Measurements from ENCODE around the gene ACCSL. TPM values are rescaled to one million over a fixed set of nuclear protein-coding genes. Genes with fewer than 3 reads are reported as not detected.

Gene ACCSL
- polyA plus RNA-seq, 1 donor (not counting 4 experiments of a cell fraction or from before 2014, with no cell fraction given), result not detected

DNA sequence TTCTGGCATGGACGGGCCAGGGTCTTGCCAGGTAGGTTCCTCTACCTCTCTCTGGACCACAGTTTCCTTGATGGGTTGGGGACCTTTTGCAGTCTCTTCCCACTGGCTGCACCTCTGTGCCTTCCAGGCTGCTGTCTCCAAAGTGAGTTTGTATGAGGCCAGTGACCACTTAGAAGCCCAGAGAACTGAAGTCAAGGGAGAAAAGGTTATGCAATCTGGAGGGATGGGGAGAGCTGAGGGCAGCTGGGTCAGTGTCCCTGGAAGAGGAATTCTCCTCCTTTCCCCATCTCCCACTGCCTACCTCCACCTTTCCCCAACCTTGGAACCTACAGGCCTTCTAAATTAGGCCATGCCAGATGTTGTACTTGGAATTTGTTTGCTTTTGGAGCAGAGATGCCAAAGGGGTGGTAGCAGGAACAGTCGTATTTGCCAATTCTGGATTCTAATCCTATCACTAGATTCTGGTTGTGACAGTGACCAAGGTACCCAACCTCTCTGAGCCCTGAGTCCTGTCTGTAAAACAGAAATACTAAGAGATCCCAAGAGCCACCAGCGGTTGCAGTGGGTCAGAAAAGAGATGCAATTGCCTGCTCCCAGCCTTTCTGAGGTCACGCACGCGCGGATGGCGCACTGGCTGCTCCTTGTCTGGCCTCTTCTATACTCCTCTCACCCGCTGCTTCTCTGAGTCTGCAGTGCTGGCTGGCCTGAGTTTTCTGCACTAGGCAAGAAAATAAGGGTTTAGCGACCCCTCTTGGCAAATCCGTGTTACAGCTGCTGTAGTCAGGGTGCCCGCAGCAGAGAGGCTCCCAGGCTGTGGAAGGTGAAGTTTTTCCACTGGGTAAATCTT is 10.7 kb upstream of the ACCSL start:
- H3K4me3 ChIP-seq (ENCODE audit: control insufficient read depth in 2 of 3, extremely low read depth in 1 of 3, insufficient read depth in 2 of 3, low read depth in 1 of 3, low read length in 3 of 3), result no peak overlapping the region
- no peaks in the 10 kb centered on the region for H3K36me3 ChIP-seq (ENCODE audit: control insufficient read depth in 2 of 2, extremely low read depth in 1 of 2, insufficient read depth in 2 of 2, low read length in 2 of 2)
- dilution Hi-C loops (cut with MboI; ENCODE audit: extremely low pct_ligation_motif_present, low sequenced_read_pairs), result no loop called here
- H3K4me2 ChIP-seq (ENCODE audit: control insufficient read depth, extremely low read depth, insufficient read depth, low read depth, low read length), result no peak overlapping the region
- TF ChIP-seq, protein P1, sequence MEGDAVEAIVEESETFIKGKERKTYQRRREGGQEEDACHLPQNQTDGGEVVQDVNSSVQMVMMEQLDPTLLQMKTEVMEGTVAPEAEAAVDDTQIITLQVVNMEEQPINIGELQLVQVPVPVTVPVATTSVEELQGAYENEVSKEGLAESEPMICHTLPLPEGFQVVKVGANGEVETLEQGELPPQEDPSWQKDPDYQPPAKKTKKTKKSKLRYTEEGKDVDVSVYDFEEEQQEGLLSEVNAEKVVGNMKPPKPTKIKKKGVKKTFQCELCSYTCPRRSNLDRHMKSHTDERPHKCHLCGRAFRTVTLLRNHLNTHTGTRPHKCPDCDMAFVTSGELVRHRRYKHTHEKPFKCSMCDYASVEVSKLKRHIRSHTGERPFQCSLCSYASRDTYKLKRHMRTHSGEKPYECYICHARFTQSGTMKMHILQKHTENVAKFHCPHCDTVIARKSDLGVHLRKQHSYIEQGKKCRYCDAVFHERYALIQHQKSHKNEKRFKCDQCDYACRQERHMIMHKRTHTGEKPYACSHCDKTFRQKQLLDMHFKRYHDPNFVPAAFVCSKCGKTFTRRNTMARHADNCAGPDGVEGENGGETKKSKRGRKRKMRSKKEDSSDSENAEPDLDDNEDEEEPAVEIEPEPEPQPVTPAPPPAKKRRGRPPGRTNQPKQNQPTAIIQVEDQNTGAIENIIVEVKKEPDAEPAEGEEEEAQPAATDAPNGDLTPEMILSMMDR (optimal IDR thresholded peaks at IDR 0.05 in 1 of 3, IDR thresholded peaks at IDR 0.05 in 1 of 3, conservative IDR thresholded peaks at IDR 0.05 in 1 of 3; ENCODE audit: extremely low read depth in 1 of 3, insufficient read depth in 2 of 3, low read length in 3 of 3), result peak; percentile 71 to 81 (median 75)
- TF ChIP-seq EZH2 (IDR thresholded peaks at IDR 0.05; ENCODE audit: low read length), result no peak
- peaks cover 8% of the 10 kb centered on the region for H3K27me3 ChIP-seq (ENCODE audit: control insufficient read depth, extremely low read depth, insufficient read depth, low read length)
- H3K27ac ChIP-seq (ENCODE audit: control insufficient read depth, insufficient read depth, low read length), result no peak overlapping the region
- no peak for FAIRE-seq
- H3K4me1 ChIP-seq (ENCODE audit: control insufficient read depth, extremely low read depth, insufficient read depth, low read length), result no peaks in the 10 kb centered on the region
- H4K20me1 ChIP-seq (ENCODE audit: control insufficient read depth, extremely low read depth, insufficient read depth, low read length), result no peaks in the 10 kb centered on the region
- DNase-seq (ENCODE audit: low read depth, low spot score), result peak; percentile 13
- H3K9me3 ChIP-seq (ENCODE audit: control insufficient read depth, low read depth, low read length), result no peaks in the 10 kb centered on the region
- H3K9me1 ChIP-seq (ENCODE audit: control insufficient read depth, extremely low read depth, insufficient read depth, low read length), result no peaks in the 10 kb centered on the region
- H3K79me2 ChIP-seq (ENCODE audit: control insufficient read depth, insufficient read depth, low read length), result no peaks in the 10 kb centered on the region
- no peak overlapping the region for H3K9ac ChIP-seq (ENCODE audit: control insufficient read depth, extremely low read depth, insufficient read depth, low read length)
- no peak overlapping the region for H2AFZ ChIP-seq (ENCODE audit: control insufficient read depth, low read length)

DNA sequence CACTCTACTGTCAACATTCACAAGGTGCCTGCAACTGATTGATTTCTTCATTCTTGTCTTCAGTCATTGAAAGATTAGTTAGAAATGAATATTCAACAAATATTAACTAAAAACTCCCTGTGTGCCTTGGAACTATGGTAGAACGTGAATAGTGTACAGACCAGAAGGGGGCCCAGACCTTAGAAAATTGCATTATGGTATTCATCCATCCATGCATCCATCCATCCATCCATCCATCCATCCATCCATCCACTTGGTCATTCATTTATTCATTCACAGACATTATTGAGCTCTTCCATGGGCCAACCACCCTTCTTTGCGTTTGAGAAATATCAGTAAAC is 10.2 kb upstream of the ACCSL start:
- Histone ChIP-seq H3K9ac (ENCODE audit: control insufficient read depth, extremely low read depth, insufficient read depth, low read length) (no peak overlapping the region), H3K36me3 (ENCODE audit: control insufficient read depth in 2 of 2, extremely low read depth in 1 of 2, insufficient read depth in 2 of 2, low read length in 2 of 2) (no peaks in the 10 kb centered on the region), H3K4me3 (ENCODE audit: control insufficient read depth in 2 of 3, extremely low read depth in 1 of 3, insufficient read depth in 2 of 3, low read depth in 1 of 3, low read length in 3 of 3) (no peak overlapping the region), H3K4me2 (ENCODE audit: control insufficient read depth, extremely low read depth, insufficient read depth, low read depth, low read length) (no peak overlapping the region), H3K79me2 (ENCODE audit: control insufficient read depth, insufficient read depth, low read length) (no peaks in the 10 kb centered on the region), H3K9me1 (ENCODE audit: control insufficient read depth, extremely low read depth, insufficient read depth, low read length) (no peaks in the 10 kb centered on the region), H3K27me3 (ENCODE audit: control insufficient read depth, extremely low read depth, insufficient read depth, low read length) (peaks cover 5% of the 10 kb centered on the region), H4K20me1 (ENCODE audit: control insufficient read depth, extremely low read depth, insufficient read depth, low read length) (no peaks in the 10 kb centered on the region), H2AFZ (ENCODE audit: control insufficient read depth, low read length) (no peak overlapping the region), H3K27ac (ENCODE audit: control insufficient read depth, insufficient read depth, low read length) (no peak overlapping the region), H3K4me1 (ENCODE audit: control insufficient read depth, extremely low read depth, insufficient read depth, low read length) (no peaks in the 10 kb centered on the region), H3K9me3 (ENCODE audit: control insufficient read depth, low read depth, low read length) (no peaks in the 10 kb centered on the region)
- FAIRE-seq, result no peak
- dilution Hi-C loops (cut with MboI; ENCODE audit: extremely low pct_ligation_motif_present, low sequenced_read_pairs), result no loop called here
- TF ChIP-seq, protein P1 (optimal IDR thresholded peaks at IDR 0.05 in 1 of 3, IDR thresholded peaks at IDR 0.05 in 1 of 3, conservative IDR thresholded peaks at IDR 0.05 in 1 of 3; ENCODE audit: extremely low read depth in 1 of 3, insufficient read depth in 2 of 3, low read length in 3 of 3), result no peak
- TF ChIP-seq EZH2 (IDR thresholded peaks at IDR 0.05; ENCODE audit: low read length), result no peak
- DNase-seq (ENCODE audit: low read depth, low spot score), result no peak
